CD4-positive, CD25-positive, alpha-beta regulatory T cell (primary cell): ENCODE measurements around the gene GARS1. TPM values are rescaled to one million over a fixed set of nuclear protein-coding genes. Genes with fewer than 3 reads are reported as not detected.

ENCODE experiments used
- ATAC-seq, 2 donors: fragments of 150-1000 bp; cut with Tn5 transposase; one replicate each; pipeline ENCODE4 v1.10.0; 2021; ENCODE audit warnings: low read depth in 2 of 2, moderate number of reproducible peaks in 2 of 2, moderate library complexity in 1 of 2
- DNase-seq, 3 donors: peaks; one replicate each; pipeline versions ENCODE4 v3.0.0 to v3.0.0-alpha.2; 2012 to 2022; ENCODE audit warnings: mixed read lengths in 1 of 3
- H3K27ac ChIP-seq: one replicate; pipeline ENCODE4 v1.7.0; 2013; ENCODE audit warnings: mild to moderate bottlenecking, low read length; ENCODE audit not compliant: insufficient read depth, poor library complexity, severe bottlenecking
- H3K27me3 ChIP-seq: one replicate; pipeline ENCODE4 v1.7.0; 2013; ENCODE audit warnings: low read length; ENCODE audit not compliant: control insufficient read depth, insufficient read depth
- H3K36me3 ChIP-seq: one replicate; pipeline ENCODE4 v1.7.0; 2013; ENCODE audit warnings: mild to moderate bottlenecking, low read length, moderate library complexity; ENCODE audit not compliant: control insufficient read depth, insufficient read depth
- H3K4me1 ChIP-seq: 2 replicates; pipeline ENCODE4 v1.7.0; 2013; ENCODE audit warnings: mild to moderate bottlenecking, low read length; ENCODE audit not compliant: insufficient read depth, control insufficient read depth, poor library complexity, severe bottlenecking
- H3K4me3 ChIP-seq: one replicate; pipeline ENCODE4 v1.7.0; 2013; ENCODE audit warnings: low read depth, mild to moderate bottlenecking, low read length, moderate library complexity
- H3K9me3 ChIP-seq, 2 experiments: 1 replicate in 1 of 2; 2 replicates in 1 of 2; pipeline ENCODE4 v1.7.0; 2013; ENCODE audit warnings: low read length in 2 of 2, mild to moderate bottlenecking in 1 of 2, moderate library complexity in 1 of 2; ENCODE audit not compliant: control insufficient read depth in 2 of 2
- H3K27ac Mint-ChIP-seq, 3 donors: one replicate each; pipeline ENCODE4 v1.8.0; 2020 to 2022; ENCODE audit warnings: mild to moderate bottlenecking in 3 of 3, mixed read lengths in 3 of 3, moderate library complexity in 2 of 3
- H3K27me3 Mint-ChIP-seq: one replicate; pipeline ENCODE4 v1.8.0; 2022; ENCODE audit warnings: mild to moderate bottlenecking, mixed read lengths
- H3K36me3 Mint-ChIP-seq: one replicate; pipeline ENCODE4 v1.8.0; 2020; ENCODE audit warnings: mixed read lengths
- H3K4me1 Mint-ChIP-seq, 4 donors: one replicate each; pipeline ENCODE4 v1.8.0; 2020 to 2022; ENCODE audit warnings: mixed read lengths in 4 of 4, mild to moderate bottlenecking in 1 of 4
- H3K4me3 Mint-ChIP-seq, 4 donors: one replicate each; pipeline ENCODE4 v1.8.0; 2020 to 2022; ENCODE audit warnings: mild to moderate bottlenecking in 4 of 4, mixed read lengths in 4 of 4, moderate library complexity in 3 of 4
- H3K9me3 Mint-ChIP-seq, 7 donors: one replicate each; pipeline ENCODE4 v1.8.0; 2020 to 2022; ENCODE audit warnings: mixed read lengths in 7 of 7, mild to moderate bottlenecking in 3 of 7, moderate library complexity in 2 of 7
- polyA plus RNA-seq, 4 donors: library from polyadenylated mRNA; unstranded; fragments of 300-500 nt; fragmentation: Illumina TruSeq; gene quantifications; one replicate each; pipeline ENCODE4 v1.2.3, GENCODE V29; 2021
- total RNA-seq: library from RNA; stranded (reverse); gene quantifications from one replicate; pipeline ENCODE4 v1.2.3, GENCODE V29; 2022

The GARS1 gene
- total and polyA plus RNA-seq, 5 donors from 2014 or later = 76.2 to 116 (median 88.1) TPM

DNA sequence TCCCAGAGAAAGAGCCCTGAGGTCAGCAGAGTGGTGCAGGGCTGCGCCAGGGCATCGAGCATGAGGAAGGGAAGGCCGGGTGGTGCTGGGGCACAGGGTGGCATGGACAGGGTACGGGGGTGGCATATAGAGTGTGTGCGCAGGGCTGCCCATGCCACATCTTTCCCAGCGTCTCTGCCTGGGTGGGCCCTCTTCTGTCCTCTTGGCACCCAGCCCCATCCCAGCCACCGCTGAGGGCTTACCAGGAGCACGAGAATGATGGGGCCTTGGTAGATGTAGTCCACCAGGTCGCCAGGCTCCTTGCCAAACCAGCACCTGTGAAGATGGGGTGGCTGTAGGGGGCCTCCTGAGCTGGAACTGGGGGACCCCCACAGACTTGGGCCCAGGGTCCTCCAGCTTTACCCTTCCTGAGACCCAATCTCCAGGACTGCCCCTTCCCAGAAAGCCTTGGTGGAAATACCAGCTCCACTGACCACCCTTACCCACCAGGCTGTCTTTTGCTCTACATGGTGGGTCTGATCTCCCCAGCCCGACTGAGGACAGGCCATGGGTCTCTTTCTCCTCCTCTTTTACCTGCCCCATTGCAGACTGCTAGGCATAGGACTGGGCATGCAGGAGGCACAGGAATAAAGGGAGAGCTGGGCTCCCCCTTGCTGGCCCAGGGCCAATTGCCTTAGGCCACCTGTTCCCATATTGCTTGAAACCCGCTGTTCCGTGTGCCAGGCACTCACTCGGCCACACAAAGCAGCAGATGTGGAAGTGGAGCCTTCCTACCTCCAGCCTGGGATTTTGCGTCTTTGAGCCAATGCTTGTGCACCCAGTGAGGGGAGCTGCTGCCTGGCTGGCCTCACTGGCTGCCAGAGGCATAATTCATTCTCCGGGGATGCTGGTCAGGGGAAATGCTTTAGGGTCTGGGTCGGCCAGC lies 65.9 kb downstream of the GARS1 start:
- no peak overlapping the region for H3K27ac Mint-ChIP-seq
- no peaks in the 10 kb centered on the region for H3K9me3 ChIP-seq
- ATAC-seq = no peak
- no peak overlapping the region for H3K27ac ChIP-seq
- H3K4me3 ChIP-seq = no peak overlapping the region
- H3K36me3 ChIP-seq = no peaks in the 10 kb centered on the region
- no peak for DNase-seq
- H3K27me3 ChIP-seq = no peaks in the 10 kb centered on the region
- no peaks in the 10 kb centered on the region for H3K4me1 ChIP-seq
- H3K4me3 Mint-ChIP-seq = no peak overlapping the region
- H3K9me3 Mint-ChIP-seq = no peaks in the 10 kb centered on the region
- H3K27me3 Mint-ChIP-seq = no peaks in the 10 kb centered on the region
- H3K36me3 Mint-ChIP-seq = no peaks in the 10 kb centered on the region
- no peaks in the 10 kb centered on the region for H3K4me1 Mint-ChIP-seq

DNA sequence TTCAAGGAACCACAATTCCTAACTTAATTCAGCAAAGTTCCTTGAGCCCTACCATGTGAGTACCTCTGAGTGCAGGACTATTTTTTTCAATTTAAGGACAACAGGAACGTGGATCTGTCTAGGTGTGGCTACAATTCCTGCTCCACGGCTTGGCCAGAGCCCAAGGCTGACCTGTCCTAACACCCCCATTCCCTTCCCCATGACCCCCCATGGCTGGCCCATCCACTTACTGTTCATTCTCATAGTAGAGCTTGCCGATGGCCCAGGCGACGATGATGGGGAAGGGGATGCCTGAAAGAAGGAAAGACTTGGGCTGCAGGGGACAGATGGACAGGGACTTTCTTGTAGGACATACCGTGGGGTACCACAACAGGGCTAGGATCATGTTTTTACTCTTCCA lies 67.2 kb downstream of the GARS1 start:
- Histone ChIP-seq H3K4me1 (no peaks in the 10 kb centered on the region), H3K36me3 (no peaks in the 10 kb centered on the region), H3K27me3 (no peaks in the 10 kb centered on the region), H3K4me3 (no peak overlapping the region), H3K27ac (no peak overlapping the region), H3K9me3 (no peaks in the 10 kb centered on the region)
- ATAC-seq = no peak
- no peaks in the 10 kb centered on the region for H3K4me1 Mint-ChIP-seq
- no peaks in the 10 kb centered on the region for H3K9me3 Mint-ChIP-seq
- DNase-seq = no peak
- no peak overlapping the region for H3K4me3 Mint-ChIP-seq
- H3K27ac Mint-ChIP-seq = no peak overlapping the region
- H3K27me3 Mint-ChIP-seq = no peaks in the 10 kb centered on the region
- no peaks in the 10 kb centered on the region for H3K36me3 Mint-ChIP-seq

DNA sequence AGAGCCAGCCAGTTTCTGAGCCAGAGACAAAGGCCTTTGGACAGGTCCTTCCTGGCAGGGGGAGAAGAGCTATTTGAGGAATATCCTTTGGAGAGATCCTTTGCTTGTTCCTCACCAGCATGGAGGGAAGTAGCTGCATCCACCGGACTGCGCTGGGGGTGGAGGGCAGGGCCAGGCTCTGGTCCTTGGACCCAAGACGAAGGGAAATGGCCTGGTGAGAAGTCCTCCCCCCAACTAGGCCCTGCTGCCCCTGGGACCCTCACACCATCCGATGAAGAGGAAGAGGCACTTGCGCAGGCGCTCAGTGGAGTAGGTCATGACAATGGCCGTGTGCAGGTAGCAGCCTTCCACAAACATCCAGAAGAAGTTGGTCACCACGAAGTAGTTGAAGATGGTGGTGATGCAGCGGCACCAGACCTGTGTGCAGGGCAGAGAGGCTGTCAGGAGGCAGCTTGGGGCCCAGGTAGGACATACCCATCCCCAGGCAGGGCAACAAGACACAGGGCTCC lies 67.8 kb downstream of the GARS1 start:
- no peak for DNase-seq
- Histone ChIP-seq H3K27me3 (no peaks in the 10 kb centered on the region), H3K36me3 (no peaks in the 10 kb centered on the region), H3K4me1 (no peaks in the 10 kb centered on the region), H3K9me3 (no peaks in the 10 kb centered on the region), H3K27ac (no peak overlapping the region), H3K4me3 (no peak overlapping the region)
- no peaks in the 10 kb centered on the region for H3K4me1 Mint-ChIP-seq
- no peak for ATAC-seq
- H3K4me3 Mint-ChIP-seq = no peak overlapping the region
- H3K27me3 Mint-ChIP-seq = no peaks in the 10 kb centered on the region
- H3K36me3 Mint-ChIP-seq = no peaks in the 10 kb centered on the region
- no peak overlapping the region for H3K27ac Mint-ChIP-seq
- no peaks in the 10 kb centered on the region for H3K9me3 Mint-ChIP-seq

DNA sequence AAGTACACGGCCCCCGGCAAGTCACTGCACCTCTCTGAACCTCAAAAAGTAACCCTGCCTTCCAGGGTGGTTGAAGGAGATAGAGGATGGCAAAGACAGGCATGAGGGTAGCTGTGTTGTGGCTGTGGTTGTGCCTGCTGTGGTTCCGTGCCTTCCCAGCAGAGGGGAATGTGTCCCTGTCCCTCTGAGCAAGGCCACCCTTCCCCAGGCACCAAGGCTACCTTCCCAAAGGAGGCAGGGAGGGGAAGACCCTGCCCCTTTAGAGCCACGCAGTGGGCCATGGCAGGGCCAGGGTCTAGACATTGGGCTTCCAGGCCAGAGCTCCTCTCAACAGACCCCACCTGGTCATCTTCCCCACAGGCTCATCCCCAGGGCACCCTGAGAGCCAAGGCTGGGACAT lies 68.7 kb downstream of the GARS1 start:
- H3K4me1 Mint-ChIP-seq = no peaks in the 10 kb centered on the region
- H3K4me1 ChIP-seq = no peaks in the 10 kb centered on the region
- peaks cover 0 to 1% (median 0%) of the 10 kb centered on the region in 7 donors for H3K9me3 Mint-ChIP-seq
- no peaks in the 10 kb centered on the region for H3K36me3 Mint-ChIP-seq
- no peak overlapping the region for H3K27ac ChIP-seq
- no peaks in the 10 kb centered on the region for H3K36me3 ChIP-seq
- H3K27ac Mint-ChIP-seq = no peak overlapping the region
- H3K4me3 Mint-ChIP-seq = no peak overlapping the region
- no peak overlapping the region for H3K4me3 ChIP-seq
- H3K27me3 Mint-ChIP-seq = no peaks in the 10 kb centered on the region
- no peaks in the 10 kb centered on the region for H3K27me3 ChIP-seq
- no peak for DNase-seq
- H3K9me3 ChIP-seq = no peaks in the 10 kb centered on the region
- ATAC-seq = no peak

DNA sequence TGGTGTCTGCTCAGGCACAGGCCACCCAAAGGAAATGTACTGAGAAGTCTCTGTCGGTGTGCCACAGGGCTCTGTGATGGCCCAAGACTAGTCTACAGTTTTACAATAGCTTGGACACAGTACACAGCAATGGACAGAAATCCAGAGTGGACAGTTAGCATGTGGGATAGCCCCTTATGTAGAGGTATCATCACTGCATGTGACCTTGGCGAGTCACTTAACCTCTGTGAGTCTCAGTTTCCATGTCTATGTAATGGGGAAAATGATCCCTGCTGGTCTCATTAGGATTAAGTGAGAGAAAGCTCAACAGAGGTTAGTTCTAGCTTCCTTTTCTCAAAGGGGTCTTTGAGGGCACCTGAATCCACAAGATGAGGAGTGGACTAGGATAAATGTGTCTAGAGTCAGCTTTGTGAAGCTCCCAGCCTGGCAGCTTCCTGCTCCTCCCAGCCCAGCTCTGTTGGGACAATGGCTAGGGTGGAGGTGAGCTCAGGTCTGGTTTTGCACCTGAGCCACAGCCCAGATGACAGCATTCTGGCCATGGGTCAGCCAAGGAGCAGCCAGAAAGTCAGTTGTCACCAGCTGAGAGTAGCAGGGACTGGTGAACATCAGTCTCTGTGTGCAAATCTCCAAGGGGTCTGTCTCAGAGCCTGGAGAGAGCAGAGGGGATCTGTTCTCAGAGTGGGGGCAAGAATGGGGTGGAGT lies 69.7 kb downstream of the GARS1 start:
- H3K4me3 Mint-ChIP-seq = no peak overlapping the region
- ATAC-seq (no peak), DNase-seq (no peak)
- no peak overlapping the region for H3K4me3 ChIP-seq
- H3K27ac Mint-ChIP-seq = no peak overlapping the region
- no peaks in the 10 kb centered on the region for H3K9me3 ChIP-seq
- no peaks in the 10 kb centered on the region for H3K36me3 ChIP-seq
- no peaks in the 10 kb centered on the region for H3K27me3 ChIP-seq
- no peaks in the 10 kb centered on the region for H3K4me1 ChIP-seq
- no peak overlapping the region for H3K27ac ChIP-seq
- no peaks in the 10 kb centered on the region for H3K27me3 Mint-ChIP-seq
- no peaks in the 10 kb centered on the region for H3K4me1 Mint-ChIP-seq
- no peaks in the 10 kb centered on the region for H3K36me3 Mint-ChIP-seq
- H3K9me3 Mint-ChIP-seq = peaks cover 0 to 1% (median 0%) of the 10 kb centered on the region in 7 donors

DNA sequence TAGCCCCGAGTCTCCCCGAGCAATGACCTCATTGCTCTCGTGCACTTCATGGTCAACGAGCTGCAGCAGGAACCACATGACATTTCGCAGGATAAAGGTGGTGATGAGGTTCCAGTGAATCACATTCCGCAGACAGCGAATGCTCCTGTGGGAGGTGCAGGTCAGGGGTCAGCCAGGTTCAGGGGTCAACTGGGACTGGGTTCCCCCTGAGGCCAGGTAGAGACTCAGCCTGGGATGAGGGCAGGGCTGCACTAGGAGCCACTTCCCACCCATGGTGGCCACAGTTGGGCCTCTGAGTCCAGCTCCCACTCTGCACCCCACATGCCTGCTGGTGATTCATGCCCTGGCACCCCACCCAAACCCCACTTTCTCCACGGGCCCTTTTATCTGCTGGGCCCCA lies 70.4 kb downstream of the GARS1 start:
- Histone ChIP-seq H3K27me3 (no peaks in the 10 kb centered on the region), H3K9me3 (no peaks in the 10 kb centered on the region), H3K4me1 (no peaks in the 10 kb centered on the region), H3K4me3 (no peak overlapping the region), H3K36me3 (no peaks in the 10 kb centered on the region), H3K27ac (no peak overlapping the region)
- no peak overlapping the region for H3K27ac Mint-ChIP-seq
- no peaks in the 10 kb centered on the region for H3K4me1 Mint-ChIP-seq
- H3K27me3 Mint-ChIP-seq = no peaks in the 10 kb centered on the region
- peaks cover 0 to 1% (median 0%) of the 10 kb centered on the region in 7 donors for H3K9me3 Mint-ChIP-seq
- no peak overlapping the region for H3K4me3 Mint-ChIP-seq
- ATAC-seq (no peak), DNase-seq (no peak)
- no peaks in the 10 kb centered on the region for H3K36me3 Mint-ChIP-seq

DNA sequence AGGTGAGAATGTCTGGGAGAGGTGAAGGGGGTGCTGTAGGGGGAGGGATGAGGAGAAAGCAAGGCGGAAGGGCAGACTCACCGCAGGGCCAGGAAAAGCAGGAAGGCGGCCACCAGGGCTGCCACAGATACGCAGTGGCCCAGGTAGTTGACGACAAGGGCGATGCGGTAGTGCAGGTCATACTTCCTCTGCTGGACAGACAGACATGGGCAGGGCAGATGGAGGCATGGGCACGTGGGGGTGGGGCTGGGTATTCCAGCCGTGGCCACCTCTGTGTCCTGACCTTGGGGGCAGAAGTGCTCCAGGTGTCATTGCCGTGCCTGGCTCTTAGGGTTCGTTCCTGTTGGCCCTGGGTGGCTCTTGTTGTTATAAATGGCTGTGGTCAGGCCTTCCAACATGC lies 70.8 kb downstream of the GARS1 start:
- DNase-seq = no peak

More for the DNA sequence above, 70.8 kb downstream of the GARS1 start:
- Histone ChIP-seq H3K4me3 (no peak overlapping the region), H3K9me3 (no peaks in the 10 kb centered on the region), H3K27ac (no peak overlapping the region), H3K4me1 (no peaks in the 10 kb centered on the region), H3K36me3 (no peaks in the 10 kb centered on the region), H3K27me3 (no peaks in the 10 kb centered on the region)
- no peak overlapping the region for H3K4me3 Mint-ChIP-seq
- H3K27ac Mint-ChIP-seq = no peak overlapping the region
- peaks cover 0 to 1% (median 0%) of the 10 kb centered on the region in 7 donors for H3K9me3 Mint-ChIP-seq
- no peaks in the 10 kb centered on the region for H3K36me3 Mint-ChIP-seq
- H3K27me3 Mint-ChIP-seq = no peaks in the 10 kb centered on the region
- no peaks in the 10 kb centered on the region for H3K4me1 Mint-ChIP-seq
- no peak for ATAC-seq
